Stimulated activated CD4-positive, alpha-beta T cell treated with anti-CD3 and anti-CD28 coated beads, Interleukin-15, amount 100 ng/mL, for 48 hours (primary cell): ENCODE results near the gene KLHL6.
"Not testable (repeated sequence)": the region's sequence is repeated elsewhere in the genome, so short reads cannot be mapped to it uniquely, and the experiment has no call there.

Experiments
- DNase-seq, 2 donors: peaks; one replicate each; pipeline ENCODE4 v3.0.0-alpha.2; 2020; ENCODE audit warnings: low read depth in 2 of 2

KLHL6 gene

DNA sequence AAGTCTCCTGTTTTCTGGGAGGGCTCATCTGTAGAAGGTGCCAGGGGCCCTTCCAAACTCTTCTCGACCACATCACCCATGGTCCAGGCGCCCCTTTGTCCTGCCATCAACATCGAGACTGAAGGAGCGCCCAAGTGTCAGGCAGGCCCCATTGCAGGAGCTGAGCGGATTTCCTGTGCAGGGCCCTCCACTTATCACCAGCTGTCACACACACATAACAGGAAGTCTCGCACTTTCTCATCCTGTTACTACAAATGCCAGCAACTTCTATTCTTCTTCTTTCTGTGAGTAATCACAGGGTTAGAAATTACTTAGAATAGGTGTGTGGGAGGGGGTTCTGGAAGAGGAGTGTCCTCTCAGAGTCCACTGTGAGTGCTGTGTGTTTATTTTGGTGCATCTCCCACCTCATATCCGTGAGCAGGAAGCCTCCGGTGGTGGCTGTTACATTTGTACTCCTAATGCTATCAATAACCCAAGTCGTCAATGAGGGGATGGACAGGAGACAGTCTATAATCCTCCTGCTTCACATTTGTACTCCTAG lies at the start of gene KLHL6:
Gene KLHL6 (minus strand): TSS at position 166 of the 541 bp plus-strand sequence. CDS start 53 bp downstream, at position 113.
- DNase-seq = peak; percentile 68 to 72

- no peak for DNase-seq
Observed at GRCh38 chr3:183597959-183598358, 42.5 kb upstream of the KLHL6 start.

- DNase-seq = no peak
Observed at GRCh38 chr3:183594636-183595035, 39.1 kb upstream of the KLHL6 start.

- DNase-seq = no peak
Observed at GRCh38 chr3:183592821-183593220, 37.3 kb upstream of the KLHL6 start.

GRCh38 chr3:183591881-183592521 lies 36.5 kb upstream of the KLHL6 start:
- no peak for DNase-seq

GRCh38 chr3:183590442-183590841 lies 34.9 kb upstream of the KLHL6 start:
- DNase-seq = no peak

DNA sequence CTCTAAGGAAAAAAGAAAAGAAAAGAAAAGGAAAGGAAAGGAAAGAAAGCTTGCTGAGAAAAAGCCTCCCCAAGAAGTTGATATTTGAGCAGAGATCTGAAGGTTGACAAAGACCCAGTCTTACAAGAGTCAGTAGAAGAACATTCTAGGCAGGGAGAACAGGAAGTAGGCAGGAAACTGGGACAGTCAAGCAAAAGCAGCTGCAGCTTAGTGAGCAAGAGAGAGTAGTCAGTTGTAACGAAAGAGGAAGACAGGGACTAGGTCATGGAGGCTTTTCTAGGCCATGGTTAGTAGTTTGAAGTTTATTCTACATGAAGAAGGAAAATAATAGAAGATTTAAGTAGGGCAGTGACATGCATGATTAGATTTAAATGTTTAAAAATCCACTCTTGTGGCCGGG lies 31.8 kb upstream of the KLHL6 start:
- DNase-seq = no peak

- DNase-seq = no peak
Observed at GRCh38 chr3:183586477-183586876, 31.0 kb upstream of the KLHL6 start.

- no peak for DNase-seq
Observed at GRCh38 chr3:183584914-183585280, 29.4 kb upstream of the KLHL6 start.

DNA sequence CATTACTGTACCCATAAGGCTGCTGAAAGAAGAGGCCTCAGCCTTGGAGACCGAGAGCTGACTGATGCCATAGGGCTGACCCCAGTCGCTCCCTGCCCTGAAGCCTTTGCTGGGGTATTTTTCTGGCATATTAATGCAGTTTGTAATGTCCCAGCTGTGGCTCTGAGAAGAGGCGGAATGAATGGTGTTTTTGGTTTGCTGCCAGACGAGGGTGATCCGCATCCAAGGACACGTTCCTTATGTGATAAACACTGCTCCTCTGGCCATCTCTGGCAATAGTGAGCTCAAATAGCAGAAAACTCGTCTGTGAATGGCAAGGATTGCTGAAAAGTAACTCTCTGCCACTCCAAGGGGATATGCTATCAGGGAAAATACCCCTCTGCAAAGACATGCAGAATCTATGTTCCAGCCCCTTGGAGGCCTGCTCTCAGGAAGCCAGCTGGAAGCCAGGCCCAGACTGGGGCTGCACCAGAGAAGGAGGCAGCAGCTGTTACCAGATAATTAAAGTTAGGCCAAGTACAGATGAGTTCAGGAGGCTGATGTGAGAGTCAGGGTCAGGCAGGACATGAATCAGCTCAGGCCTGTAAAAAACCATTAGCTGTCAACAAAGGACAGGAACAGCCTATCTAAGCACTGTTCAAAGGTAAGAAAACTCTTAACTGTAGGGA lies 28.9 kb upstream of the KLHL6 start:
- DNase-seq = no peak

GRCh38 chr3:183583331-183584245 lies 28.1 kb upstream of the KLHL6 start:
- DNase-seq = no peak

DNA sequence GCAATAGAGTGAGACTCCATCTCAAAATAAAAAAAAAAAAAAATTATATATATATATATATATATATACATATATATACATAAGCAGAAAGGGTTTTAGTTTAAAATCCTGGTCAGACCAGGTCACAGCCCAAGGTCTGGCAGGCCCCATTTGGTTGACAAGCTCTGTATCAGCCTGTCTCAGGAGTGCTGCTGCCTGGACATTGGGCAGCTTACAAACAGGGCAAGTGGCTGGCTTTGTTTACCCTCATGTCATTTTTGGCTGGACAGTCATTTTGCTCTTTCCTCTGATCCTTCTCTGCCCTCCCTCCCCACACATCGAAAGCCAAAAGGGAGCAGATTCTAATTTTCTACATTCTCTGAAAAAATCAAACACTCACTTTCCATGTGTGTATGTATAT lies 26.7 kb upstream of the KLHL6 start:
- DNase-seq = no peak

DNA sequence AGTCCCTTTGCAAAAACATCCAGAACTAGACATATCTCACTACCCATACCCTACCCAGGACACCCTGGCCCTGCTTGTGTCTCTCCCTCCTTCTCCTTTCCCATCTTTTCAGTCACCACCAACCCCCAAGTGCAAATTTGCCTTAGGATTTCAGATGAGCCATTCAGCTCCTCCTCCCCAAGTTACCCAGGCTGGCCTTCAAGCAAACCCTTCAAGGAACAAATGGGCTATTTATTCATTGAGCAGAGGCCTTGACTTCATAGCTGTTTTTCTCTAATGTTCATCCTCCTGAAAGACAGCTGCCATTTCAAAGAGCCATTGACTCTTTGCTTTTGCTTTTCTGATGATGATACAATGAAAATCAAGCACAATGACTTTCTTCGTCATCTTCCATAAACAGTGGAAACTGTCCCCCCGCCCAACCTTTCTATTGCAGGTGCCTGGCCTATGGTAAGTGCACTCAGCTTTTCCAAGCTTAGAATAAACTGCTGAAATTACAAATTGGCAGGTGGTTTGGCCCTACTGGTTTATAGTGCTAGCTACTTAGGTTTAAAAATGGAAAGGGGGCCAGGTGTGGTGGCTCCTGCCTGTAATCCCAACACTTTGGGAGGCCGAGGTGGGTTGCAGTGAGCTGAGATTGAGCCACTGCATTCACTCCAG lies 26.1 kb upstream of the KLHL6 start:
- DNase-seq = no peak

DNA sequence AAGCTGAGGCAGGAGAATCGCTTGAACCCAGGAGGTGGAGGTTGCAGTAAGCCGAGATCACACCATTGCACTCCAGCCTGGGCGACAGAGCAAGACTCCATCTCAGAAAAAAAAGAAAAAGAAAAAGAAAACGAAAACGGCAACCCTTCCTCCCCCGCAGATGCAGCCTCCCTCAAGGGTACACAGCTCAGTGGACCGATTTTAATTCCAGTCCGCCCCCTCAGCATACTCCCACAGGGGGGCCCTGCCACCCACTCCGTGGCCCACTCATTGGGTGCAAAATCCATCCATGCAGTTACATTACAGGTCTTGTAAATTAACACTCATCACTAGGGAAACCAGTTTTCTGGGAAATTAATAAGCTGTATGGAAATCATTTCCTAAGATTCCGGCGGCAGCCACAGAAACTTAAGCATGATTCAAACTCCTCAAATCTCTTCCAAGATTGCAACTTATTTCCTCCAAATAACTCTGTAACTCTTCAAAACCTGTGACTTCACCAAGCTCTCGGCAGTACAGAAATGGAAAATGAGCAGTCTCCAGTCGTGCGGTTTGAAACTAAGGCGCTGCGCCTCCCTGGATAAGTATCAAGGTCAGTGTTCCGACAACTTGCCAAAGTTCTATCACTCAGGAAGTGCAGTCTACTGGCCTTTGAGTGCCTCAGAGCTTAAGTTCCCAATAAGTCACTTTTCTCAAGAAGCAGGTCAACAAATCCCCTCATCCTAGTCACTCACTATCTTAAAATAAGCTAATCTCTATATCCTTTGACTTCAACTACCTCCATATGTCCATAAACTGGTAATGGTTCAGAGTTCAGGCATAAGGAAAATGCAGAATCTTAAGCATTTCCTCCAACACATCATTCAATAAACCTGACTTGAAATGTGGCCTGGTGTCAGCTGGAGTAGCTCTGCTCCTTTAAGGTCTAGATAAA lies 24.7 kb upstream of the KLHL6 start:
- no peak for DNase-seq

DNA sequence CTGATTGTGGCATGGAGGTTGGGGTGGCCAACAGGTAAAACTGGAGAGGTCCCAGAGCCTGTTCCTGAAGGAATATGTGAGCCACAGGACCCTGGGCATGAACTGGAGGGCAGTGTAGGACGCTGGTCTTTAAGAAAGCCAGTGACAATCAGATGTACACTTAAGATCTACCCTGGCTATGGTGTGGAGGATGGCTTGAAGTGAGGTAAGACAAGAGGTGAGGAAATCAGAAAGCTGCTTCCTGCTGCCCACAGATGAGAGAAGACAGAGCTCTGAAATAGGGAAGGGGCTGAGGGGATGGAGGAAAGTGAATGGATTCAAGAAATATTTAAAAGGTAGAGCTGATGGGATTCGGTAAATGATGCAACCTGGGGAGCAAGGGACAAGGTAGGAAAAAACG lies 22.7 kb upstream of the KLHL6 start:
- DNase-seq = no peak

GRCh38 chr3:183577346-183577745 lies 21.8 kb upstream of the KLHL6 start:
- no peak for DNase-seq

DNA sequence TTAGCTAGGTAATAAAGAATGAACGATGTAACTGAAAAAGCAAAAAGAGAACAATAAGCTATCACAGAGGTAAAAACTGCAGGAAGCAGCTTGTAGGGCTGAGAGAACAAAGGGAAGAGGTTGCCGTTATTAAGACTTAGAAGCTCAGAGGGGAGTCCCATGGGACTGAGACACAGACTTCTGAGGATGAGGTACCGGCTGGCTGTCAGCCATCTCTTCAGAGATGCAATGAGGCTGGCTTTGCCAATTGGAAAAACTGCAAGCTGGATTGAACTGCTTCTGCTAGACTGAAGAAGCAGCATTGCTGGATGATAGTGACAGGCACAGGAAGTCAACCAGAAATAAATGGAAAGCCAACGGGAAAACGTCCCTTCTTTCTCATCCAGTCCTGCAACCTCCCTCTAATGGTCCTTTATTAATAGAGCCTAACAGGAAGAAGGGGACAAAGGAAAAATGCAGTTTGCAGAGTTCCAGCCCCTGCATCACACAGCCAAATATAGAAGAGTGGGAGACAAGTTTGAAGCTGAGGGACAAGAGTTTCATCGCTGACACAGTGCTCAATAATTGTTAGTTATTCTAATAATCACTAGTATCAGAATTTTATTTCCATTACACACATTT lies 21.1 kb upstream of the KLHL6 start:
- no peak for DNase-seq

DNA sequence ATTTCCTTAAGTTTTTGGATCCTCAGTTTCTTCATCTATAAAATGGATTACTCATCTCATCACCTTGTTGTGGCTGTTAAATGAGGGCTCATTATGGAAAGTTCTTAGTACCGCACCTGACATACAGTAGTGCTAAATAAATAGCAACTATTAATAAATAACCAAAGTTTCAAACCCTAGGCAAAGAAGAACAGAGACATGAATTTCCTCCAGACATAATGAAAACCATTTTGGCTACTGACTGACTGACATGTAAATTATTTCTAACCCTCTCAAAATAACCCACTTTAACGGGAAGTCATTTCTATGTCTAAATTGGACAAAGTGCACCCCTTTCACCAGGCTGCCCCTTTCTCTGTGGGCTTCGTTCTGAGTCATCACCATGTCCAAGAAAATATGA lies 17.4 kb upstream of the KLHL6 start:
- DNase-seq = no peak

DNA sequence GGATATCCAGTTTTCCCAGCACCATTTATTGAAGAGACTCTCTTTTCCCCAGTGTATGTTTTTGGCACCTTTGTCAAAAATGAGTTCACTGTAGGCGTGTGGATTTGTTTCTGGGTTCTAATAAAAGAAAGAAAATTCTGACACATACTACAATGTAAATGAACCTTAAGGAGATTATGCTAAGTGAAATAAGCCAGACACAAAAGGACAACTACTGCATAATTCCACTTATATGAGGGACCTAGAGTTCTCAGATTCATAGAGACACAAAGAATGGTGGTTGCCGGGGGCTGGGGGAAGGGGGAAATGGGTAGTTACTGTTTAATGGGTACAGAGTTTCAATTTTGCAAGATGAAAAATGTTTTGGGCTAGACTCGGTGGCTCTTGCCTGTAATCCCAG lies 14.7 kb upstream of the KLHL6 start:
- not testable (repeated sequence) for DNase-seq

- DNase-seq = no peak
Observed at GRCh38 chr3:183566880-183567279, 11.4 kb upstream of the KLHL6 start.
